GM12801 (cell line): ENCODE measurements around the gene BAIAP3.

Source experiments
- CTCF ChIP-seq: IDR thresholded peaks from one replicate; pipeline ENCODE4 v1.5.1; 2011; ENCODE audit warnings: control low read depth; ENCODE audit not compliant: insufficient read length; ENCODE audit errors: extremely low read depth

Gene BAIAP3, protein sequence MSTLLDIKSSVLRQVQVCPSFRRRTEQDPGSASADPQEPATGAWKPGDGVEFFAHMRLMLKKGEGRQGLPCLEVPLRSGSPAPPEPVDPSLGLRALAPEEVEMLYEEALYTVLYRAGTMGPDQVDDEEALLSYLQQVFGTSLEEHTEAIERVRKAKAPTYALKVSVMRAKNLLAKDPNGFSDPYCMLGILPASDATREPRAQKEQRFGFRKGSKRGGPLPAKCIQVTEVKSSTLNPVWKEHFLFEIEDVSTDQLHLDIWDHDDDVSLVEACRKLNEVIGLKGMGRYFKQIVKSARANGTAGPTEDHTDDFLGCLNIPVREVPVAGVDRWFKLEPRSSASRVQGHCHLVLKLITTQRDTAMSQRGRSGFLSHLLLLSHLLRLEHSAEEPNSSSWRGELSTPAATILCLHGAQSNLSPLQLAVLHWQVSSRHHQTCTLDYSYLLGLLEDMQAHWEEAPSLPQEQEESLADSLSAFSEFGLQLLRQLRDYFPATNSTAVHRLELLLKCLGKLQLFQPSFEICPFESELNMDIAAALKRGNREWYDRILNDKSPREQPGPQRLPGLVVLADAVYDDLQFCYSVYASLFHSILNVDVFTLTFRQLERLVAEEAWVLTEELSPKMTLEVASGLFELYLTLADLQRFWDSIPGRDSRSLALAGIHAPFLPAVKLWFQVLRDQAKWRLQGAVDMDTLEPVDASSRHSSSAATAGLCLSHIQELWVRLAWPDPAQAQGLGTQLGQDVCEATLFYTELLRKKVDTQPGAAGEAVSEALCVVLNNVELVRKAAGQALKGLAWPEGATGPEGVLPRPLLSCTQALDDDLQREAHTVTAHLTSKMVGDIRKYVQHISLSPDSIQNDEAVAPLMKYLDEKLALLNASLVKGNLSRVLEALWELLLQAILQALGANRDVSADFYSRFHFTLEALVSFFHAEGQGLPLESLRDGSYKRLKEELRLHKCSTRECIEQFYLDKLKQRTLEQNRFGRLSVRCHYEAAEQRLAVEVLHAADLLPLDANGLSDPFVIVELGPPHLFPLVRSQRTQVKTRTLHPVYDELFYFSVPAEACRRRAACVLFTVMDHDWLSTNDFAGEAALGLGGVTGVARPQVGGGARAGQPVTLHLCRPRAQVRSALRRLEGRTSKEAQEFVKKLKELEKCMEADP

GRCh38 chr16:1333149-1333812 lies at the start of gene BAIAP3:
BAIAP3 (plus strand) TSS chr16:1333645; CDS start chr16:1338550, 4,905 bp downstream.
- no peak for TF ChIP-seq CTCF

- no peak for TF ChIP-seq CTCF
Measured at GRCh38 chr16:1283996-1284616, 49.3 kb upstream of the BAIAP3 start.

DNA sequence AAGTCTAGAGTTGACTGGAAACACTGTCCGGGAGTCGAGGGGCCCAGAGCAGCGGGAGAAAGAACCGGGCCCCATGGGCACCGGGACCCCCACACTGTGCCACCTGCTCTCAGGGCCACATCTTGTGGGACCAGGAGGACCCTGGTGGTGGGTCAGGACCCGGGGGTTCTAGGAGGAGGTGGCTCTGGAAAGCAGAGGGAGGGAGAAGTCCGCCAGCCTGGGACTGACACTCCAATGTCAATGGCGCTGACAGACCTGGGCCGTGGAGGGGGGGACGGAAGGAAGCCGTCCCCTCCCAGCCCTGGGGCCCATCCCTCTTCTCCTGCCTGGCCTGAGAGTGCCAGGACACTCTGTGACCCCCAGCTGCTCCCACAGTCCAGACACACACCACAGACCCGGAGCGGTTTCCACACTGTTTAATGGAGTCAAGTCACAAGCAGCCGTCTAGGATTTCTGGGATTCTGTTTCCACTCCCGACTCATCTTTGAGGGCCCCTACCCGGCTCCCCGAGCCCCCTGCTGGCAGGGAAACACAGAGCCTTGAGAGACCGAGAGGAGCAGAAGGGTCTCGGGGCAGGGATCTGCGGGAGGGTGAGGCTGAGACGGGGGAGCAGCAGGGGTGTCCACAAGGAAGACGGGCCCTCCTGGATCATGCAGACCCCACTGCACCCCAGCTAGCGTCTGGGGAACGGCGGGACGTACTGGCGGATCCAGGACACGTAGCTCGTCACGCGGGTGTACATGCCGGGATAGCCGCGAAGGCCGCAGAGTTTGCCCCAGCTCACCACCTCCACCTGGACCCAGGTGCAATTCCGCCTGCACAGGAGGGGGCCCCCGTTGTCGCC lies 47.6 kb upstream of the BAIAP3 start:
- no peak for TF ChIP-seq CTCF

GRCh38 chr16:1286513-1287094 lies 46.8 kb upstream of the BAIAP3 start:
- TF ChIP-seq CTCF: no peak

GRCh38 chr16:1287982-1288670 lies 45.3 kb upstream of the BAIAP3 start:
- TF ChIP-seq CTCF: no peak
